GM19025 (cell line): ENCODE measurements around the gene FARSA.

ENCODE experiments used
- ATAC-seq: cut with Tn5 transposase; IDR thresholded peaks from one replicate; pipeline ENCODE4 v1.9.1; 2021; ENCODE audit warnings: mild to moderate bottlenecking, low read depth, moderate library complexity; ENCODE audit not compliant: unreplicated experiment

FARSA gene

DNA sequence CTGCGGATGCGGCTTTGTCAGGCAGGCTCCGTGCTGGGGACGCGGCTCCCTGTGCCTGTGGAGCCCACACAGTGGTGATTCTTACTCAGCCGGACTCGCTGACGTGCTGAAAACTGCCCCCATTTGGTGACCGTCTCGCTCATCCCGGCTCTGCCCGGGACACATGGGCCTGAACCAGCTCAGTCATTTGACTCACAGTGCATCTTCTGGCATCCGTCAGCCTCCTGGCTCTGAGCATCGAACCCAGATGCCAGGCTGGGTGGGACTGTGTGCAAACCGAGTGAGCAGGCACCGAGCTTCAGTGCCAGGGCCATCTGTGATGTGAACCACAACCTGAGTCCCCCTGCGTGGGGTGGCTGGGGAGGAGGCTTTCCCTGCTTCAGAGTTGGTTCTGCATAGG lies 37.1 kb downstream of the FARSA start:
- ATAC-seq: no peak

DNA sequence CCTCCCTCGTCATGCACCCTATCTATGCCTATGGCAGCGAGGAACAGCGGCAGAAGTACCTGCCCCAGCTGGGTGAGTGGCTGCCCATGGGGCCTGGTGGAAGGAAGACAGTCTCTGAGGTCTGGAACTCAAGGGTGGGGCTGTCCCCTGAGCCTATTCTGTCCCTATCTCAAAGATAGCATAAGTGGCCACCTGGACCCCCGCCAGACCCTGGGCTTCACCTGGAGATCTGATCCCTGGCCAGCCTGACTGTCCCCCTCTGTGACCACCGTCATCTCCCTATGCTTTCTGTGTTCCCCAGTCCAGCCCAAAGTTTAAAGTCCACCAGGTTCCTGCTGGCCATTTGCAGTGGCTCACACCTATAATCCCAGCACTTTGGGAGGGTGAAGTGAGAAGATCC lies 39.9 kb downstream of the FARSA start:
- ATAC-seq: no peak

DNA sequence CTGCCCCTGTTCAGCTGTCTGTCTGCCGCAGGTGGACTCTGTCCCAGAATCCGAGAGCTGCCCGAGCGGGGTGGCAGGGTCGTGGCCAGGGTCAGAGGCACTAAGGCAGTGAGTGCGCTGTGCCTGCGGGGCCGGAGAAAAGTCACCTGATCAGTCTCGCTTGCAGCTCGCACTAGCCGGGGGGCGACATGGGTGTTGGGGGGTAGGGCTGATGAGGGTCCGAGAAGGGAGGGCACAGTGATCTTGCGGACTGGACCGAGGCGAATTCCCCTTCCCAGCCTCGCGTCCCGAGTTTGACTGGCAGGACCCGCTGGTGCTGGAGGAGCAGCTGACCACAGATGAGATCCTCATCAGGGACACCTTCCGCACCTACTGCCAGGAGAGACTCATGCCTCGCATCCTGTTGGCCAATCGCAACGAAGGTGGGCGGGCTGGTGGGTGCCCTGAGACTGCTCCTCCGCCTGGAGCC lies 41.9 kb downstream of the FARSA start:
- ATAC-seq: no peak

DNA sequence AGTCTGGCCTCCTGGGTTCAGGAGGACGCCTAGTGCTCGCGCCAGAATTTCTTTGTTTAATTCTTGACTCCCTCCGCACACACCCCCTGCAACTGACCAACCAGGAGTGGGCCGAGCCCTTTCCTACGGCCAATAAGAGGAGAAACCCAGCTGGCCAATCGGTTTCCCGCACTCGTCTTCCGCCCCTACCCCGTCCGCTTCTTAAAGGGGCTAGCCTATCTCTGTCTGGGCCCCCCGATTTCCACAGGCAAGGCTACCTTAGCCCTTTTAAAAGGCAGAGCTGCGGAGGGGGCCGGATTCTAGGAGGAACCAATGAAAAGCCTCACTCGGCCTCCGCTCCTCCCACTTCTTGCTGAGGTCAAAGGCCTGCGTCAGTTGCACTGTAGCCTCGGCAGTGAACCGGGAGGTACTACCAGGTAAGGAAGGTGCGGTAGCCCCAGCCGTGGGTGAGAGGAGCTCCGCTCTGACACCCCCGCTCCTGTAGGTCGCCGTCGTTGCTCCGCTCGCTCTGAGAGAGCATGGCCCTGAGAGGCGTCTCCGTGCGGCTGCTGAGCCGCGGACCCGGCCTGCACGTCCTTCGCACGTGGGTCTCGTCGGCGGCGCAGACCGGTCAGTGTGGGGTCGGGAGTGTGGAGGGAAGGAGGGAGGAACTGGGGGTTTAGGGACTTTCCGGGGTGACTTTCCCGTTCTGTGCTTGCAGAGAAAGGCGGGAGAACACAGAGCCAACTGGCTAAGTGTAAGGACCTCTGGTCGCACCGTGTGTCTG lies 42.5 kb downstream of the FARSA start, which contains the start of gene GCDH:
Gene GCDH, plus strand, starts transcription at position 374 of the 766 bp plus-strand sequence. Its CDS starts 145 bp downstream, at position 519.
- ATAC-seq: peak; percentile 92

DNA sequence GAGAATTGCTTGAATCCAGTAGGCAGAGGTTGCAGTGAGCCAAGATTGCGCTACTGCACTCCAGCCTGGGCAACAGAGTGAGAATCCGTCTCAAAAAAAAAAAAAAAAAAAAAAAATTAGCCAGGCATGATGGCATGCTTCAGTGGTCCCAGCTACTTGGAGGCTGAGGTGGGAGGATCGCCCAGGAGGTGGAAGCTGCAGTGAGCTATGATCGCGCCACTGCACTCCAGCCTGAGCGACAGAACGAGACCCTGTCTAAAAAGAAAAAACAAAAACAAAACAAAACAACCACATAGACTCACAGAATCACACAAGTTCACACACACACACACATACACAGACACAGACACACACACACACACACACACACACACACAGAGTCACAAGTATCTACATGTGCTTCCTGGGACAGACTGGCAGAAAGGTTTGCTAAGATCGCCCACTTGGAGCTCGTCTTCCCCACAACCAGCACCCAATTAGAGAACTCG lies 43.2 kb downstream of the FARSA start:
- ATAC-seq: peak; percentile 1

DNA sequence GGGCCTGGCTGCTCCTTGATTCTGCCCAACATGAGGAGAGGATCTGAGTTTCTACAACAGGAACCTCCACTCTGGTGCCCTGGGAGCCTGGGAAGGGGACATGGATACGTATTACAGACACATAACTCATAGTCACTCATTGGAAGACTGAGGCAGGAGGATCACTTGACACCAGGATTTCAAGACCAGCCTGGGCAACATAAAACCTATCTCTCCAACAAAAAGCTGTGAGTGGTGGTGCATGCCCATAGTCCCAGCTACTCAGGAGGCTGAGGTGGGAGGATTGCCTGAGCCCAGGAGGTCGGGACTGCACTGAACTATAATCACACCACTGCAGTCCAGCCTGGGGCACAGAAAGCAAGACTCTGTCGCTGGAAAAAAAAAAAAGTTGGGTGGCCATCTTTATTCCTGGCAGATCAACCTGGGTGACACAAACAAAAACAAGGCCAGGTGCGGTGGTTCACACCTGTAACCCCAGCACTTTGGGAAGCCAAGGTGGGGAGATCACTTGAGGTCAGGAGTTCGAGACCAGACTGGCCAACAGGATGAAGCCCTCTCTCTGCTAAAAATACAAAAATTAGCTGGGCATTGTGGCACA lies 45.4 kb downstream of the FARSA start:
- ATAC-seq: no peak

DNA sequence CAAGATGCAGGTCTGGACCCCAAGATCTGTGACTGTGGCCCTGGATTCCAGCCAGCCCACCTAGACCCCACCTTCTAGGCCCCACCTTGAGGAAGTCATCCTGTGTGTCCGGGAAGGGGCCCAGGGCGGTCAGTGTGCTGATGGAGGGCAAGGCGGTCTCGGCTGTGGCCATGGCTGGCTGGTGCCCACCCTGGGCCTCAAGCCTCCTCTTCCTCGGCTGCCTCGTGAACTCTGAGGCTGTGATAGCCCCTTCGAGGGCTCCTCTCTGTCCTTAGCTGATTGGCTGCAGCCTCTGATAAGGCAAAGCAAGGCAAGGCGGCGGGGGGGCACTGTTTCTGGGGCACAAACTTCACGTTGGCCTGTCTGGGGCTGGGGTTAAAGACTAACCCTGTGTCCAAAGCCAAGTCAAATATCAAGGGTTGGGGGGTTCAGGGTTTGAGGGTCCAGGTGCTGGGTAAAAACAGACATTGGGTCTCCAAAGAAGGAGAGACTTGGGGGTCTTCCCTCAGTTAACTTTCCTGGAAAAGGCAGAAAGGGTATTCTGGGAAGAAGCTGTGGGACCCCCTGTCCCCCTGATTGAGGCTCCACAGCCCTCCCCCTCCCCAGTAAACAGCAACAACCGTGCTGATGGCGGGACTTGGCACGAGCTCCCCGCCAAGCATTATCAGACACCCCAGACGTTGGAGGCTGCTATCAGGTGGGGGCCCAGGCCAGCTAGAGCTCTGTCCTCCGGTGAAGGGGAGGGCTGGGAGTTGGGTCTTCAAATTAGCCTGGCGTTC lies 46.4 kb downstream of the FARSA start, which contains the start of gene KLF1:
Gene KLF1, minus strand, starts transcription at position 233 of the 779 bp plus-strand sequence. Its CDS starts 61 bp downstream, at position 172.
- no peak for ATAC-seq

DNA sequence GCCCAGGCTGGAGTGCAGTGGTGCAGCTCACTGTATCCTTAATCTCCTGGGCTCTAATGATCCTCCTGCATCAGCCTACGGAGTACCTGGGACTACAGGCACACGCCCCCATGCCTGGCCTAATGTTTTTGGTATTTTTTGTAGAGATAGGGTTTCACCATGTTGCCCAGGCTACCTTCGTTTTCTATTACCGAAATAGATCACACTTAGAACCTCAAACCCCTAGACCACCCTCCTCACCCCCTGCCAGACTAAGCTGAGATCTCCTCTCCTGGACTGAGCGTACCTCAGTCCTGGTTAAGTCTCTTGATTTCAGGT lies 46.9 kb downstream of the FARSA start:
- ATAC-seq: no peak

DNA sequence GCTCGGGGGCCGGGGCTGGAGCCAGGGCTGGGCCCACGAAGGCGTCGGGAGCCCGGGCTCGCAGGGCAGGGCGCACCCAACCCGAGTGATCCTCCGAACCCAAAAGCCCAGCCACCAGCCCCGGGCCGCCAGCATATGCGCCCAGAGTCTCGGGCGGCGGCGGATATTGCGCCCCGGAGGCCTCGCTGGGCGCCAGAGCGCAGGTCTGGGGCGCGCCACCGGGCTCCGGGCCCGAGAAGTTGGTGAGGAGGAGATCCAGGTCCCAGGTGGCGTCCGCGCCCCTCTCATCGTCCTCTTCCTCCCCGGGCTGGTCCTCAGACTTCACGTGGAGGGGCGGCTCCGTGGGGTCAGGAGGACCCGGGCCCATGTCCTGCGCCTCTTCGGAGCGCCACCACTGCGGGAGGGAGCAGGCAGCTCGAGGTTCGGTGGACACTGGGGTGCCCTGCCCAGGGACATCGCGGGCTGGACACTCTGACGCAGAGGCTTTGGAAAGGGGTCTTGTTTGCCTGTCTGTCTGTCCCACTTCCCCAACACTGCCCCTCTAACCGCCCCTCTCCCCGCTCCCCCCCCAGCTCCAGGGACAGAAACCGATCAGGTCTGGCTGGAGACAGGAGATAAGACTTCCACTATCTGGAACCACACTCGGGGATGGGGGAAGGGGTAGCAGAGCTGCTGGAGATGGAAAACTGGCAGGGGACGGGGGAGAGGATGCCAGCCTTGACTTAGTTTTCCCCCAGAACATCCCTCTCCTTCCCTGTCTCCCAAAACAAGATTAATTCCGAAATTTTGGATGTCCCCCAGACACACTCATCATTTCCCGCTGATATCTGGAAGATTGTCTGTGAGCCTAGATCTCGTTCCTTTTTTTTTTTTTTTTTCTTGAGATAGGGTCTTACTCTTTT lies 47.5 kb downstream of the FARSA start:
- ATAC-seq: no peak

DNA sequence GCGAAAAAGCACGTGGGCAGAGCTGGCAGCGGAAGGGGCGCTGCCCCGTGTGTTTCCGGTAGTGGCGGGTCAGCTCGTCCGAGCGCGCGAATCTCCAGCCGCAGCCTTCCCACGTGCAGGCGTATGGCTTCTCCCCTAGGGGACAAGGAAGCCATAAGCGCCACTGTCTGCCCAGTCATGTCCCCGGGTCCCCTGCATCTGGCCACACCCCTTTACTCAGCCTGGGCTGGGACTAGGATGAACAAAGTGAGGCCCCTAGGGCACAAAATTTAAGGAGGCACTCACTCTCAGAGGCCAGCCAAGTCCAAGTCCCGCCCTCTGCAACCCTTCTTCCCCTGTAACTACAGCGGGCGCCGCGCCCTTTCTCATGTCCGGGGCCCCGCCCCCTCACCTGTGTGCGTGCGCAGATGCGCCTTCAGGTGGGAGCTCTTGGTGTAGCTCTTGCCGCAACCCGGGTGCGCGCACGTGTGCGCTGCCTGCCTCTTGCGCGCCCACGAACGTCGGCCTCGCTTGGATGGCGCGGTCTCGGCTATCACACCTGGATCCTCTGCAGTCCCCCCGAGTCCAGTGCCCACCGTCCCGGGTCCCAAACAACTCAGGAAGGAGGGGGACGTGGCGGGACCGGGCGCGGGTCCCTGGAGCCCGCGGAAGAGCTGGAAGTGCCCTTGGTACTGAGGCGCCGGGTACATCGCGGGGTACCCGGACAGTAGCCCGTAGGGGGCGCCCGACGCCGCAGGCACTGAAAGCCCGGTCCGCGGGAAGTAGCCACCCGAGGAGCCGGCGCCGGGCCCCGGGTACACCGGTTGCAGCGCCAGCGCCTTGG lies 48.4 kb downstream of the FARSA start:
- no peak for ATAC-seq

DNA sequence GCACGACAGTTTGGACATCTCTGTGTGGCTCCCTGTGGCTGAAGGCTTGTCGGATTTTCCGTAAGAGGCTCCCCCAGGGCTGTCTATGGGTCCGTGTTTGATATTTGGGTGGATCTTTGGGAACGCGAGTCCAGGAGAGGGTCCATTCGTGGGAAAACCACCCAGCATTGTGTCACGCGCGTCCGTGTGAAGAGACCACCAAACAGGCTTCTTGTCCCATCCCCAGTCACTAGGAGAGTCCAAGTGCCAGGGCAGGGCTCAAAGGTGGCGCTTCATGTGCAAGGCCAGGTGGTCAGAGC lies 48.9 kb downstream of the FARSA start:
- no peak for ATAC-seq

DNA sequence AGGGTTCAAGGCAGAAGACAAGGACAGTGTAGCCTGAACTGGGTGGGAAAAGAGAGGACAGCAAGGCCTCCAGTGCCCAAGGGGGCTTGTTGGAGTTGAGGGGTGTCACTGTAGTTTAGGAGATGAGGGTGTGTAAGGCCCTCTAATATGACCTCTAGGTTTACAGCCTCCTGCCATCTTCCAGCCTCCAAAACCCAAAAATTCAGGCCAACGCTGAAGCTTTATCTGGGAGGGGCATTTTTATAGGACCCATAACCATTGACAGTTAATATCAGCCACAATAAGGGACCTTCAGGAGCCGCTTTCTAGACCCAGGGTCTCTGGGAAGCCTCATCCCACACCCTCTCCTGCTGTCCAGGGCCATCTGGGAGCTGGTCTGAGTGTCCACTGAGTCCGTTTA lies 49.3 kb downstream of the FARSA start:
- no peak for ATAC-seq

DNA sequence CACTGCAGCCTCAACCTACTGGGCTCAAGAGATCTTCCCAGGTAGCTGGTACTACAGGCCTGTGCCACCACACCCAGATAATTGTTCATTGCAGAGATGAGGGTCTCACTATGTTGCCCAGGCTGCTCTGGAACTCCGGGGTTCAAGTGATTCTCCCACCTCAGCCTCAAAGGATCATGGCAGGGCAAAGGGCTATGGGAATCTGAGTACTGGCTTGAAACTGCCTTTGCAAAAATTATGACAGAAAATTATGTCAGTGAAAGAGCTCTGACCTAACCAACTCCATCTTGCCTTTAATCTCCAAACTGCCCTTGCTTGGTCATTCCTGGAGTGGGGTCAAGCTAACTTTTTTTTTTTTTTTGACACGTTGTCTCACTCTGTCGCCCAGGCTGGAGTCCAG lies 50.9 kb downstream of the FARSA start:
- no peak for ATAC-seq

DNA sequence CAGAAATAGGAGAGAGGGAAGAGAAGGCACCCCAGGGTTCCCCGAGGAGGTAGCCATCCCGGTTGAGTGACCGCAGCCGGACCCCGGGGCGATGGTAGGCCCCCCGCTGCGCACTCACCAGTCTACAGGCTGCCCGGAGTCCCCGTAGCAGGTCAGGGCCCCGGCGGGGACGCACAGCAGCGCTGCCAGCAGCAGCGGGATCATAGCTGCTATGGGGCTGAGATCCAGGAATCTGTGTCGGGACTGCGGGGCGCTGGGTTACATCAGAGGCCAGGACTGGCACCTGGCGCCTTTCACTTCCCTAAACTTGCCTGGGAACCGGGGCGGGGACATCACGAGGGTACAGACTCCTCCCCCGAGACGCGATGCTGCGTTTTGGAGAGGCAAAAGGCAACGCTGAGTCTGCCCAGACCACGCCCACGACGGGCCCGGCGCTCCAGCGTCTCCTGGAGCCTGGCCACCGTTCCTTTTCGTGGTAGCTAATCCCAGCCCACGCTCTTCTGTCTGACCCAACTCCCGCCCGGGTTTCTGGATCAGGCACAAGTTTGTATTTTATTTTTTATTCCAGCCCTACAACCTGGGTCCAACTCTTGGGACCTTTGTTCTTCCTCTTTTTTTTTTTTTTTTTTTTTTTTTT lies 52.2 kb downstream of the FARSA start, which contains the start of gene DNASE2:
Gene DNASE2, minus strand, starts transcription at position 278 of the 637 bp plus-strand sequence. Its CDS starts 74 bp downstream, at position 204.
- ATAC-seq: peak; percentile 83

DNA sequence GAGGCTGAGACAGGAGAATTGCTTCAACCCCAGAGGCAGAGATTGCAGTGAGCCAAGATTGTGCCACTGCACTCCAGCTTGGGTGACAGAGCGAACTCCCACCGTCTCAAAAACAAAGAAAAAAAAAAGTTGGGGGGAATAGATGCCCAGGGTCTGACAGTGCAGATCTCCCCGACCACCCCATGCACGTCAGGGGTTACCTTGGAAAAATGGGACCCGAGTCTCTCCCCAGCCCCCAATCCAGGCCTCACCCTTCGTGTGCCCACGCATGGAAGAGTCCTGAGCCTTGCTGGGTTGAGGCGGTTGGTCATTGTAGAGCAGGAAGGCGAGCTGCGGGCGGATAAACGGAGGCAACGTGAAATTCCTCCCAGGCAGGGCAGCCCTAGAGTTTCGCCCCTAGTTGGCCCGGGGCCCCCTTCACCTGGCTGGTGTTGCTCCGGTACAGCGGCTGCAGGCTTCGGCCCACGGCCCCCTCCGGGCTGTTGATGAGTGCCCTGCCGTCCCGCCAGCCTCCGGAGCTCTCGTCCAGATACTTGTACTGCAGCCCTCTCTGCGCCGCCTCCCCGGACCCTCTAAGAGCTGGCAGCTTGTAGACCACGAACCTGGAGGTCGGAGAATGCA lies 52.9 kb downstream of the FARSA start:
- no peak for ATAC-seq

DNA sequence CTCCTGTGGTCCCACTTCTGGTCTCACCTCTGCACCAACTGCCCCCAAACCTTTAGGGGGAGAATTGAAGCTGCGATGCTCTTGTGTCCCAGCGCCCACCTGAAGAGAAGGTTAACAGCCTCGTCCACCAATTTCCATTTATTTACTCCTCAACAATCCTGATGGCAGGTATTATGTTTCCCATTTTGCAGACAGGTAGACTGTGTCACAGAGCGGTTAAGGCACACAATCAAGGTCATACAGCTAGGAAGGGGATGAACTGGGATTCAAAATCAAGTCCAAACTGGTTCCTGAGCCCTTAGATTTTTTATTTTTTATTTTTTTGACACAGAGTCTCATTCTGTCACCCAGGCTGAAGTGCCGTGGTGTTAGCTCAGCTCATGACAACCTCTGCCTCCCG lies 58.4 kb downstream of the FARSA start:
- no peak for ATAC-seq

DNA sequence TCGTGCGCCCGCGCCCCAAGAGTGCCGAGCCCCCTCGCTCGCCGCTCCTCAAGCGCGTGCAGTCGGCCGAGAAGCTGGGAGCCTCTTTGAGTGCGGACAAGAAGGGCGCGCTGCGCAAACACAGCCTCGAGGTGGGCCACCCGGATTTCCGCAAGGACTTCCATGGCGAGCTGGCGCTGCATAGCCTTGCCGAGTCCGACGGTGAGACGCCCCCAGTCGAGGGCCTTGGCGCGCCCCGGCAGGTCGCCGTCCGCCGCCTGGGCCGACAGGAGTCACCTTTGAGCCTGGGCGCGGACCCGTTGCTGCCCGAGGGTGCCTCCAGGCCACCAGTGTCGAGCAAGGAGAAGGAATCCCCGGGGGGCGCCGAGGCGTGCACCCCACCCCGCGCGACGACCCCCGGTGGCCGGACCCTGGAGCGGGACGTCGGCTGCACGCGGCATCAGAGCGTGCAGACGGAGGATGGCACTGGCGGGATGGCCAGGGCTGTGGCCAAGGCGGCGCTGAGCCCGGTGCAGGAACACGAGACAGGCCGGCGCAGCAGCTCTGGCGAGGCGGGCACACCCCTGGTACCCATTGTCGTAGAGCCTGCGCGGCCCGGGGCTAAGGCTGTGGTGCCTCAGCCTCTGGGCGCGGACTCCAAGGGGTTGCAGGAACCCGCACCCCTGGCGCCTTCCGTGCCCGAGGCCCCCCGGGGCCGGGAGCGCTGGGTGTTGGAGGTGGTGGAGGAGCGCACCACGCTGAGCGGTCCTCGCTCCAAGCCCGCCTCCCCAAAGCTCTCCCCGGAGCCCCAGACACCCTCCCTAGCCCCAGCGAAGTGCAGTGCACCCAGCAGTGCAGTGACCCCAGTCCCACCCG lies 59.4 kb downstream of the FARSA start:
- ATAC-seq: no peak
